GM19043 (cell line): ENCODE data around the gene ANKRD34A.
A peak's percentile ranks its signal among the peaks of the same experiment; 100 is the strongest.

Source experiments
- ATAC-seq: cut with Tn5 transposase; IDR thresholded peaks from one replicate; pipeline ENCODE4 v1.9.1; 2021; ENCODE audit warnings: low read depth; ENCODE audit not compliant: unreplicated experiment

The ANKRD34A gene

GRCh38 chr1:145991735-145992412, 27.5 kb upstream of the ANKRD34A start:
- no peak for ATAC-seq

GRCh38 chr1:145990249-145990855, 26.0 kb upstream of the ANKRD34A start:
- ATAC-seq: no peak

- no peak for ATAC-seq
Measured at GRCh38 chr1:145988773-145989172, 24.4 kb upstream of the ANKRD34A start.

GRCh38 chr1:145987926-145988325, 23.6 kb upstream of the ANKRD34A start:
- no peak for ATAC-seq

- no peak for ATAC-seq
Measured at GRCh38 chr1:145986551-145986950, 22.2 kb upstream of the ANKRD34A start.

GRCh38 chr1:145985502-145986439, 21.4 kb upstream of the ANKRD34A start:
- ATAC-seq: no peak

- no peak for ATAC-seq
Measured at GRCh38 chr1:145985129-145985501, 20.7 kb upstream of the ANKRD34A start.

- ATAC-seq: no peak
Measured at GRCh38 chr1:145983960-145984830, 19.8 kb upstream of the ANKRD34A start.

GRCh38 chr1:145983206-145983675, 18.9 kb upstream of the ANKRD34A start:
- no peak for ATAC-seq

- ATAC-seq: no peak
Measured at GRCh38 chr1:145982010-145982723, 17.8 kb upstream of the ANKRD34A start.

- no peak for ATAC-seq
Measured at GRCh38 chr1:145980457-145980994, 16.2 kb upstream of the ANKRD34A start.

- ATAC-seq: peak; percentile 3
Measured at GRCh38 chr1:145979746-145980456, 15.5 kb upstream of the ANKRD34A start.

GRCh38 chr1:145978854-145979745, 14.7 kb upstream of the ANKRD34A start:
- peak; percentile 93 for ATAC-seq

GRCh38 chr1:145978471-145978853, 14.1 kb upstream of the ANKRD34A start:
- ATAC-seq: no peak

- ATAC-seq: no peak
Measured at GRCh38 chr1:145977486-145978470, 13.4 kb upstream of the ANKRD34A start.

- no peak for ATAC-seq
Measured at GRCh38 chr1:145977016-145977415, 12.6 kb upstream of the ANKRD34A start.

- no peak for ATAC-seq
Measured at GRCh38 chr1:145975216-145975615, 10.8 kb upstream of the ANKRD34A start.
